ENCODE results near the gene IPO4. TPM values are rescaled to one million over a fixed set of nuclear protein-coding genes. Genes with fewer than 3 reads are reported as not detected.

Gene IPO4
- total RNA-seq, 4 donors from 2014 or later = 43.0 to 90.5 (median 58.0) TPM

DNA sequence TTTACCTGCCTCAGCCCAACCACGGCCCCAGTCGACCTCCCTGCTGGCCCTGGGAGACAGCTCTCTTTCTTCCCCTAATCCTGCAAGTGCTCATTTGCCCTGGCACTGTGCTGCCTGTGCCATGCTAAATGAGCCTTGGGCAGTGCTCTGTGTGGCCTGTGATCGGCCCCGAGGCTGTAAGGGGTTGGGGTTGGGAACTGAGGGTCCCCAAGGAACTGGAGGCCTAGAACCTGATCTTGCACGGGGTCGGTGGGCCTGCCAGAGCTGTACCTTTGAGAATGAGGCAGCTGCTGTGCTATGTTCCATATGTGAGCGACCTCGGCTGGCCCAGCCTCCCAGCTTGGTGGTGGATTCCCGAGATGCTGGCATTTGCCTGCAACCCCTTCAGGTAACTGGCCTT is 38.6 kb downstream of the IPO4 start:
- TF ChIP-seq POLR2A (IDR thresholded peaks at IDR 0.05) (no peak), CTCF (IDR thresholded peaks at IDR 0.05) (no peak), POLR2AphosphoS5 (IDR thresholded peaks at IDR 0.05) (no peak), EP300 (IDR thresholded peaks at IDR 0.05) (no peak)
- Histone ChIP-seq H3K4me3 (no peak overlapping the region), H3K27ac (no peak overlapping the region), H3K9me3 (no peaks in the 10 kb centered on the region), H3K27me3 (no peaks in the 10 kb centered on the region), H3K36me3 (peaks cover 52% of the 10 kb centered on the region), H3K4me1 (peaks cover 31% of the 10 kb centered on the region)
- WGBS = 91% methylated on average over 5 of the region's 9 CpGs
- no peak for DNase-seq (ENCODE audit: low spot score in 2 of 2)

- H3K36me3 ChIP-seq = peaks cover 46% of the 10 kb centered on the region
- WGBS = 94% methylated on average over 3 of the region's 3 CpGs
- no peak for TF ChIP-seq CTCF (IDR thresholded peaks at IDR 0.05)
- TF ChIP-seq EP300 (IDR thresholded peaks at IDR 0.05) = no peak
- no peak for TF ChIP-seq POLR2AphosphoS5 (IDR thresholded peaks at IDR 0.05)
- no peak for TF ChIP-seq POLR2A (IDR thresholded peaks at IDR 0.05)
- no peaks in the 10 kb centered on the region for H3K9me3 ChIP-seq
- H3K4me1 ChIP-seq = peaks cover 32% of the 10 kb centered on the region
- DNase-seq (ENCODE audit: low spot score in 2 of 2) = no peak
- no peaks in the 10 kb centered on the region for H3K27me3 ChIP-seq
- no peak overlapping the region for H3K4me3 ChIP-seq
- no peak overlapping the region for H3K27ac ChIP-seq
These were observed 39.2 kb downstream of the IPO4 start for GRCh38 chr14:24149302-24149969.

- Histone ChIP-seq H3K27ac (peak overlapping the region; percentile 84), H3K9me3 (no peaks in the 10 kb centered on the region), H3K27me3 (no peaks in the 10 kb centered on the region), H3K4me3 (peak overlapping the region; percentile 96), H3K36me3 (peaks cover 44% of the 10 kb centered on the region), H3K4me1 (peaks cover 32% of the 10 kb centered on the region)
- DNase-seq (ENCODE audit: low spot score in 2 of 2) = no peak
- TF ChIP-seq CTCF (IDR thresholded peaks at IDR 0.05) (no peak), POLR2AphosphoS5 (IDR thresholded peaks at IDR 0.05) (no peak), EP300 (IDR thresholded peaks at IDR 0.05) (no peak)
- 11% methylated on average over 6 of the region's 29 CpGs for WGBS
These were observed 40.7 kb downstream of the IPO4 start for GRCh38 chr14:24147761-24148428.

GRCh38 chr14:24146978-24147760 is 41.4 kb downstream of the IPO4 start, which contains the start of gene RNF31:
TSS of gene RNF31 (plus strand) at chr14:24147498. CDS start at chr14:24147699, 201 bp downstream.
- TF ChIP-seq POLR2AphosphoS5 (IDR thresholded peaks at IDR 0.05) (peak in 1 of 3 donors; percentile 7), POLR2A (IDR thresholded peaks at IDR 0.05) (no peak), EP300 (IDR thresholded peaks at IDR 0.05) (no peak)

GRCh38 chr14:24146453-24146977 is 42.1 kb downstream of the IPO4 start, which contains the start of gene PSME2:
TSS of gene PSME2 (minus strand) at chr14:24146610. CDS start at chr14:24146581, 29 bp downstream.
- H3K9me3 ChIP-seq = no peaks in the 10 kb centered on the region
- H3K36me3 ChIP-seq = peaks cover 30% of the 10 kb centered on the region
- H3K27ac ChIP-seq = peak within 1 kb of the TSS; percentile 84
- H3K4me3 ChIP-seq = peak within 1 kb of the TSS; percentile 96
- no peak for TF ChIP-seq EP300 (IDR thresholded peaks at IDR 0.05)
- no peak for TF ChIP-seq CTCF (IDR thresholded peaks at IDR 0.05)
- no peak for TF ChIP-seq POLR2A (IDR thresholded peaks at IDR 0.05)
- no peak for TF ChIP-seq POLR2AphosphoS5 (IDR thresholded peaks at IDR 0.05)
- WGBS = 0% methylated on average over 25 of the region's 25 CpGs
- peak; percentile 95 to 96 for DNase-seq (ENCODE audit: low spot score in 2 of 2)
- no peaks in the 10 kb centered on the region for H3K27me3 ChIP-seq
- H3K4me1 ChIP-seq = peaks cover 40% of the 10 kb centered on the region

More at GRCh38 chr14:24146978-24147760, 41.4 kb downstream of the IPO4 start, which contains the start of gene RNF31:
- peak; percentile 99 to 100 for DNase-seq (ENCODE audit: low spot score in 2 of 2)
- WGBS = 2% methylated on average over 32 of the region's 57 CpGs
- Histone ChIP-seq H3K4me3 (peak within 1 kb of the TSS; percentile 96), H3K36me3 (peaks cover 37% of the 10 kb centered on the region), H3K9me3 (no peaks in the 10 kb centered on the region), H3K27me3 (no peaks in the 10 kb centered on the region), H3K27ac (peak within 1 kb of the TSS; percentile 84), H3K4me1 (peaks cover 37% of the 10 kb centered on the region)

Data from suprapubic skin (tissue), 4 donors.